ENCODE measurements around the gene JPT1.

JPT1 gene

GRCh38 chr17:75086496-75087181 is 67.7 kb downstream of the JPT1 start:
- DNase-seq = no peak
- H3K4me1 ChIP-seq (ENCODE audit: control insufficient read depth, insufficient read depth, low read length, poor library complexity, severe bottlenecking) = peaks cover 10% of the 10 kb centered on the region
- no peaks in the 10 kb centered on the region for H3K9me3 ChIP-seq (ENCODE audit: control insufficient read depth, low read length)
- H3K36me3 ChIP-seq (ENCODE audit: control insufficient read depth, insufficient read depth, low read length) = no peaks in the 10 kb centered on the region
- no peak overlapping the region for H3K27ac ChIP-seq (ENCODE audit: insufficient read depth, low read length, poor library complexity, severe bottlenecking)
- no peaks in the 10 kb centered on the region for H3K27me3 ChIP-seq (replicated peaks; ENCODE audit: control insufficient read depth, insufficient read depth, low read length, poor library complexity, severe bottlenecking)
- no peak overlapping the region for H3K4me3 ChIP-seq (ENCODE audit: insufficient read depth, low read depth, low read length, poor library complexity, severe bottlenecking)

Data from effector memory CD4-positive, alpha-beta T cell (primary cell).